DMS53 treated with DMSO at 0.1 percent for 48 hours (cell line): Measurements from ENCODE around the gene SHB.

Source experiments
- DNase-seq: peaks from one replicate; lab custom pipeline; 2025; ENCODE audit not compliant: unreplicated experiment; lab: John Stamatoyannopoulos, UW

Gene SHB

GRCh38 chr9:37870799-37871176 is 198.2 kb downstream of the SHB start:
- DNase-seq, result no peak

GRCh38 chr9:37870081-37870798 is 198.8 kb downstream of the SHB start:
- no peak for DNase-seq
